HUES48 (cell line): ENCODE results near the gene MYO10.

ENCODE experiments used
- H3K27ac ChIP-seq: one replicate; pipeline ENCODE4 v1.7.0; 2013; ENCODE audit warnings: low read depth, low read length, inconsistent platforms
- H3K27me3 ChIP-seq: 2 replicates; pipeline ENCODE4 v1.6.1; 2013; ENCODE audit warnings: mild to moderate bottlenecking, low read length; ENCODE audit not compliant: control insufficient read depth, insufficient read depth
- H3K36me3 ChIP-seq: 2 replicates; pipeline ENCODE4 v1.6.1; 2013; ENCODE audit warnings: low read length; ENCODE audit not compliant: control insufficient read depth, insufficient read depth
- H3K4me1 ChIP-seq: 2 replicates; pipeline ENCODE4 v1.6.1; 2013; ENCODE audit warnings: mild to moderate bottlenecking, low read length; ENCODE audit not compliant: control insufficient read depth, insufficient read depth
- H3K4me3 ChIP-seq: 2 replicates; pipeline ENCODE4 v1.5.1; 2013; ENCODE audit warnings: mild to moderate bottlenecking, low read depth, low read length
- H3K9ac ChIP-seq: 2 replicates; pipeline ENCODE4 v1.6.1; 2013; ENCODE audit warnings: mild to moderate bottlenecking, low read depth, low read length, moderate library complexity
- H3K9me3 ChIP-seq: 2 replicates; pipeline ENCODE4 v1.6.1; 2013; ENCODE audit warnings: low read length; ENCODE audit not compliant: control insufficient read depth, insufficient read depth

Gene MYO10

DNA sequence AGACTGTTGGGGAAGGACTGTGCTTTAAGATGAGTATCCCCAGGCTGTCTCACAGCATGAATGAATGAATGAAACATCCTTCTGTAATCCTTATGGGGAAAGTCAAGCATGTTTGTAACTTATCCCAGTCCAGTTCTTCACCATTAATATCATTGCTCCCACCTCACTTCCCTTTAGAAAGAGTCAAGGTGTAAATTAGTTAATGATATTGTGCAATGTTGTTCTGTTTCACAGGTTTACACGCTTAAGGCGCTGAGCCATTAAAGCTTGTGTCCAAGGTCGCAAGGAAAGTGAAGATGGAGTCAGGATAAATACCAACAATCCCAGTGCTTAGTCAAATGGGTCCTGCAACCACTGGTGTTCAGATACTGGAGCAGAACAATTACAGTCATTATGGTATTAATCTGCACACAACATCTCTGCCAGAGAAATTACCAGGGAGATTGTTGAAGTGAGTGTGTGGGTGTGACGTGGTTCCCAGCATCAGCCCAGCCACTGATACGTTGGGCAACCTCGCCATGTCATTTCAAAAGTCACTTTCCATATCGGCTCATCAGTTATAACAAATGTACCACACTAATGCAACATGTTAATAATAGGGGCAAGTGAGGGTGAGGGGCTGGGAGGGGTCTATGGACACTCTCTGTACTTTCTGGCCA lies 1.5 kb upstream of the MYO10 start:
- H3K36me3 ChIP-seq, result no peaks in the 10 kb centered on the region
- H3K4me1 ChIP-seq, result peaks cover 26% of the 10 kb centered on the region
- no peaks in the 10 kb centered on the region for H3K9me3 ChIP-seq
- no peak overlapping the region for H3K27ac ChIP-seq
- H3K4me3 ChIP-seq, result no peak overlapping the region
- H3K27me3 ChIP-seq, result peaks cover 48% of the 10 kb centered on the region
- H3K9ac ChIP-seq, result no peak overlapping the region

- Histone ChIP-seq H3K9me3 (no peaks in the 10 kb centered on the region), H3K4me3 (peak overlapping the region; percentile 97), H3K27me3 (peaks cover 48% of the 10 kb centered on the region), H3K36me3 (no peaks in the 10 kb centered on the region; the same call in 1 of the 2 replicates), H3K27ac (no peak overlapping the region), H3K4me1 (peaks cover 26% of the 10 kb centered on the region), H3K9ac (0 out of 2 replicates have a peak overlapping the region, but pooled peaks have one; percentile 56)
Observed at GRCh38 chr5:16936989-16937438, 926 bp upstream of the MYO10 start.

GRCh38 chr5:16935231-16936149 lies 598 bp downstream of the MYO10 start:
- Histone ChIP-seq H3K27ac (peak overlapping the region; percentile 46), H3K36me3 (no peaks in the 10 kb centered on the region; the same call in 1 of the 2 replicates), H3K4me3 (peak overlapping the region; percentile 97), H3K4me1 (peaks cover 29% of the 10 kb centered on the region), H3K27me3 (peaks cover 48% of the 10 kb centered on the region), H3K9ac (peak overlapping the region; percentile 86), H3K9me3 (no peaks in the 10 kb centered on the region)

DNA sequence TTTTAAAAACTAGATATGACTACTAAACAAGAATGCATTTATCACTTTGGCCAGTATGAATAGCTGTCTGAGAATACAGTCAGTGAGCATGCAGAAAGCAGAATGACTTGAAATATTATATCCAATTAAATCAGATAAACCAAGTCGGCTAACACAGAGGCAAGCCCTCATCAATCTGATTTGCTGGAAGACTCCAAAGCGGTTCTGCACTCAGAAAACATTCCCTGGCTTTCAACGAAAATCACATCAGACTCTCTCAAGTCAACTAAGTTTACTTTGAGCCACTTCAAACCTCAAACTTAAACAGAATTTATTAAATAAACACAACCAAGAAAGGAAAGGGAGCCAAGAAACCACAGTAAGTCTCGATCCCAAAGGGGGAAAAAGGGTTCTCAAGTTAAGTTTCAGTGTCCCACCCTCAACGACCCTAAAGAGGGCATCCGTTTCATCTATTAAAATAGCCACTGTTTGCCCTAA lies 1.4 kb downstream of the MYO10 start:
- no peaks in the 10 kb centered on the region; the same call in 1 of the 2 replicates for H3K36me3 ChIP-seq
- H3K9ac ChIP-seq, result no peak overlapping the region
- H3K27me3 ChIP-seq, result peaks cover 48% of the 10 kb centered on the region
- peaks cover 34% of the 10 kb centered on the region for H3K4me1 ChIP-seq
- peak overlapping the region; percentile 97 for H3K4me3 ChIP-seq
- H3K27ac ChIP-seq, result no peak overlapping the region
- no peaks in the 10 kb centered on the region for H3K9me3 ChIP-seq

DNA sequence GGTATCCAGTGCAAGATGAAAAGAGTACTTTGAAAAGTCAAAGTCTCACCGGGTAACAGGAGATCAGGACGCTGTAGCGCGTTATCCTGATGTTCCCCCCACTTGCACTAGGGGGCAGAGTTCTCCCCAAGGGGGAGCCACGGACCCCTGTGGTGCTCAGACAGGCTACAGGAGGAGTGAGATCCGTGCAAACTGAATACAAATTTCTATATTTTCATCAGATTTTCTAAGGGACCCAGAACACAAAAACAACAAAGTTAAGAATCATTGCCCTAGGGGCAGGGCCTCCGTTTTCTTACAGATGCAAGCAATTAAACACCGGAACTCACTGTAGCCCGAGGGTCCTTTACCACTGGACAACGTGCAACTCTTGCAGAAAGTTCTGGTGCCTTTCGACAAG lies 2.0 kb downstream of the MYO10 start:
- Histone ChIP-seq H3K27me3 (peaks cover 46% of the 10 kb centered on the region), H3K4me3 (peak overlapping the region; percentile 97), H3K36me3 (no peaks in the 10 kb centered on the region; the same call in 1 of the 2 replicates), H3K27ac (no peak overlapping the region), H3K9me3 (no peaks in the 10 kb centered on the region), H3K4me1 (peaks cover 28% of the 10 kb centered on the region), H3K9ac (no peak overlapping the region)

DNA sequence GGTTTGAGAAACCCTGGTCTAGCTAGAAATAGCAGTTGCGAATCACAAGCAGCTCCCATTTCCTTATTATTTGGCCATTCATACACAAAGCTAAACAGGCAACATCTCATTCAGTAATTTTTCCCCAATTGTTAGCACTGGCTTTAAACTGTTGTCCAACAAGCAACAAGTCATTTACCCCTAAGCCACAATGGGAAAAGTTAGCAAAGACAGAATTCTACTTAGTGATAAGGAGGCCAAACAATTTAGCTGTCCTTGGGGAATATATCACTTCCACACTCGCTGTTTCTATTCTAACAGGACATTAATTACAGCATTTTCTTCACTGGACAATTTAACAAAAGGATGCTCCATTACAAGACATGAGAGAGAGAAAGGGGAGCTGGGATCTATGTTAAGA lies 2.8 kb downstream of the MYO10 start:
- Histone ChIP-seq H3K4me3 (0 out of 2 replicates have a peak overlapping the region, but pooled peaks have one; percentile 97), H3K9me3 (no peaks in the 10 kb centered on the region), H3K27ac (no peak overlapping the region), H3K9ac (no peak overlapping the region), H3K36me3 (no peaks in the 10 kb centered on the region; the same call in 1 of the 2 replicates), H3K4me1 (peaks cover 23% of the 10 kb centered on the region), H3K27me3 (peaks cover 39% of the 10 kb centered on the region)

DNA sequence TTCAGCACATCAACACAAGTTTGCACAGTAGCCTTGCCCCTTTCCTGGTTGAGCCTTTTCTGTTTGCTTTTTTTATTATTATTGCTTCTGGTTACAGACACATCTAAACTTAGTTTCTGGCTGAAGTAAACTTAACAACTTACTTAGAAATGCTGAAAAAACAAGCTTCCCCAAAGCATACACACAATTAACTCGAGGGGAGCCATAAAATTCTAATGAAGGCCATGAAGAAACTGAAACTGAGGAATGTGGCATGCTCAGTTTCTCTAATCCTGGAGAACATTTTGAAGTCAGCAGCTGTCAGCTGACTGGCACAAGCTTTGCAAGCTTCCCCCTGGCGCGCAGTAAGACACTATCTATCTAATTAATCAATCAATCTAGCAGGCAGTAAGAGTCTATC lies 3.7 kb downstream of the MYO10 start:
- no peak overlapping the region for H3K27ac ChIP-seq

DNA sequence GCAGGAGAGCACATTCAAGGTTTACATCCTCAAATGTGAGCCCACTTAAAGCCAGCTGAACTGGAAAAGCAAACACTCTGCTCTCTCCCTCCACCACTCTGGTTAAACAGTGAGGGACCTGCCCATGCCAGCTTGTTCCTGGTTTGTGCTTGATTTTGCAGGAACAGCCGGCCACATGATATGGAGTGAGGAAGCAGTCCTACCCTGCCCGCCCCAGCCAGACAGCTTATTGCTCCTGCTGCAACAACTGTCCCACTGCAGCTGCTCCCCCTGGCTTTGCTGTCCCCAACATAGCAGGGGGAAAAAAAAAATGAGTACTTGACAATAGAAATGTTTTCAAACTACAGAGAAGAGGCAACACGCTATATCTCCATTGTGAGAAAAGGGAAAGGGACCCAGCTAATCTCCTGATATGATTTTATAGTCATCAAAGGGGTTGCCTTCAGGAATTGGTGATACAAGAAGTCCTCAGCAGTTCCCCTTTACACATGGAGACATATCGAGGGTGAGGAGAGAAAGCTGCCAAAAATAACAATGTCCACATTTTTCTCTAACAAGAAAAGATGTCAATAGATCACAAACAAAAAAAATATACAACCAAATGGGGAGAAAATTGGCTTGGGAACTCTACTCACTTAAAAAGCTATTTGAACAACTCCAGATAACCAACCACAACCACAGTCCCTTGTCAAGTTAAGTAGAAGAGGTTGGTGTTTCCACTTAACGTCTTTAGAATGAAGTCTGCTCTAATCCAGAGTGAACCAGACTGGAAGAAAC lies 4.6 kb downstream of the MYO10 start:
- Histone ChIP-seq H3K4me3 (no peak overlapping the region), H3K4me1 (peaks cover 23% of the 10 kb centered on the region), H3K9ac (no peak overlapping the region), H3K27me3 (peaks cover 20% of the 10 kb centered on the region), H3K27ac (no peak overlapping the region), H3K36me3 (no peaks in the 10 kb centered on the region; the same call in 1 of the 2 replicates), H3K9me3 (no peaks in the 10 kb centered on the region)

More for the DNA sequence above, 3.7 kb downstream of the MYO10 start:
- H3K9ac ChIP-seq, result no peak overlapping the region
- H3K4me3 ChIP-seq, result no peak overlapping the region
- H3K27me3 ChIP-seq, result peaks cover 29% of the 10 kb centered on the region
- H3K9me3 ChIP-seq, result no peaks in the 10 kb centered on the region
- no peaks in the 10 kb centered on the region; the same call in 1 of the 2 replicates for H3K36me3 ChIP-seq
- peaks cover 23% of the 10 kb centered on the region for H3K4me1 ChIP-seq

DNA sequence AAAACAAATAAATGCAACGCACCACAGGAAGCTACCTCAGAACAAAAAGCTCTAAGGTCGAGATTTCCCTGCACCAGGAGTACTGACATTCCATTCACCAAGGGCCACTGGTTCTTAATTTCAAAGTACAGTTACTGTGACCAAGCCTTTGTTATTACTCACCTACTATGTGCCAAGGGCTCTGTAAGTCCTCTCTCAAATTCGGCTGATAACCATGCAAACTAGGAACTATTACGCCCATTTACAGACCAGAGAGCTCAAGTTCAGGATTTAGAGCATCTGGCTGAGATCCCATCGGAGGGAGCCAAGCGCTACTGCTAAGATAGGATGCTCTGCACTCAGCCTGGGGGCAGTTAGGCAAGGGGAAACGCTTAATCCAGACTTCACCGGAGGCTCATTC lies 5.6 kb downstream of the MYO10 start:
- Histone ChIP-seq H3K9me3 (no peaks in the 10 kb centered on the region), H3K27ac (peak overlapping the region; percentile 8), H3K4me1 (peaks cover 23% of the 10 kb centered on the region), H3K4me3 (no peak overlapping the region), H3K36me3 (no peaks in the 10 kb centered on the region; the same call in 1 of the 2 replicates), H3K27me3 (peaks cover 19% of the 10 kb centered on the region), H3K9ac (no peak overlapping the region)

DNA sequence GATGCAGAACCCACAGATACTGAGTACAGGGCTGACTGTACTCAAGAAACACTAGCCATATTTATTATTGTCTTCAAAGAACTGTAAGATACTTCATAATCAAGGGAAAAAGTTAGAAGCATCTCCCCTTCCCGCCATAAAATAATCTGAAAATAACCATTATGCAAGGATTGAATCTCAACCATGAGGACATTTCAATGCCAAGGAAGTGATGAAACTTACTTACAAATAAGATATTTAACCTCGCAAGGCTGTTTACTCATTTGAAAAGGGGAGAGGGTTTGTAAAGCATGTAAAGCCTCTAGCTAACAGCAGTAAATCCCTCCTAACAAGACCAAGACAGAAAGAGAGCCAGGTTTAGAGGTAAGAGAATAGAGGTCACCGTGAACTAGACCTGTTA lies 6.3 kb downstream of the MYO10 start:
- H3K9ac ChIP-seq, result no peak overlapping the region
- no peak overlapping the region for H3K4me3 ChIP-seq
- H3K27me3 ChIP-seq, result peaks cover 12% of the 10 kb centered on the region
- H3K36me3 ChIP-seq, result no peaks in the 10 kb centered on the region; the same call in 1 of the 2 replicates
- H3K4me1 ChIP-seq, result peaks cover 23% of the 10 kb centered on the region
- no peak overlapping the region for H3K27ac ChIP-seq
- no peaks in the 10 kb centered on the region for H3K9me3 ChIP-seq
